Measurements from ENCODE around the gene MSANTD3.
"Not testable (repeated sequence)": the region's sequence is repeated elsewhere in the genome, so short reads cannot be mapped to it uniquely, and the experiment has no call there.

The MSANTD3 gene, protein sequence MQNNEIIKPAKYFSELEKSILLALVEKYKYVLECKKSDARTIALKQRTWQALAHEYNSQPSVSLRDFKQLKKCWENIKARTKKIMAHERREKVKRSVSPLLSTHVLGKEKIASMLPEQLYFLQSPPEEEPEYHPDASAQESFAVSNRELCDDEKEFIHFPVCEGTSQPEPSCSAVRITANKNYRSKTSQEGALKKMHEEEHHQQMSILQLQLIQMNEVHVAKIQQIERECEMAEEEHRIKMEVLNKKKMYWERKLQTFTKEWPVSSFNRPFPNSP

GRCh38 chr9:100426530-100427365 is at the start of gene MSANTD3:
Gene MSANTD3 (plus strand): TSS chr9:100427143. CDS start chr9:100441939, 14,796 bp downstream.
- intact Hi-C loops (cut with DNase I): loop anchor here (1.0 kb wide), 1 partner anchor 169 kb away; no protein-coding TSS in a partner anchor
- peak; percentile 23 to 94 (median 46) for DNase-seq

DNA sequence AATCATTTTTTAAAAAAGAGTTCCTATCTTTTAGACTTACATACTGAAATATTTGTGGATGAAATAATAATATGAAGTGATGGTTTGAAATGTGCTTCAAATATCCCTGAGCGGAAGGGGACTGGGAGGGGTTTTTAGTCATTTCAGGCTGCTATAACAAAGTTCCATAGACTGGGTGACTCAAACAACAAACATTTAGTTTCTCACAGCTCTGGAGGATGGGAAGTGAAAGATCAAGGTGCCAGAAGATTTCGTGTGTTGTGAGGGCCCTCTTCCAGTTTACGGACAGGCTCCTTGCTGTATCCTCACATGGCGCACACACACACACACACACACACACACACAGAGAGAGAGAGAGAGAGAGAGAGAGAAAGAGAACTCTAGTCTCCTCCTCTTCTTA is 47.1 kb upstream of the MSANTD3 start:
- no peak for DNase-seq
- intact Hi-C loops (cut with DNase I): no loop called here

DNA sequence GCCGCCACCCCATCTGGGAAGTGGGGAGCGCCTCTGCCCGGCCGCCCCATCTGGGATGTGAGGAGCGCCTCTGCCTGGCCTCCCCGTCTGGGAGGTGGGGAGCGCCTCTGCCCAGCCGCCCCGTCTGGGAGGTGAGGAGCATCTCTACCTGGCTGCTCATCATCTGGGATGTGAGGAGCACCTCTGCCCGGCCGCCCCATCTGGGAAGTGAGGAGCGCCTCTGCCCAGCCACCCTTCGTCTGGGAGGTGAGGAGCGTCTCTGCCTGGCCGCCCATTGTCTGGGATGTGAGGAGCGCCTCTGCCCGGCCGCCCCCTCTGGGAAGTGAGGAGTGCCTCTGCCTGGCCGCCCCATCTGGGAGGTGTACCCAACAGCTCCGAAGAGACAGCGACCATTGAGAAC is 34.0 kb upstream of the MSANTD3 start:
- intact Hi-C loops (cut with DNase I): not testable (repeated sequence)
- DNase-seq: peak in 2 of 10 donors; percentile 60 to 82

GRCh38 chr9:100394032-100394695 is 32.8 kb upstream of the MSANTD3 start:
- intact Hi-C loops (cut with DNase I): no loop called here
- no peak for DNase-seq

DNA sequence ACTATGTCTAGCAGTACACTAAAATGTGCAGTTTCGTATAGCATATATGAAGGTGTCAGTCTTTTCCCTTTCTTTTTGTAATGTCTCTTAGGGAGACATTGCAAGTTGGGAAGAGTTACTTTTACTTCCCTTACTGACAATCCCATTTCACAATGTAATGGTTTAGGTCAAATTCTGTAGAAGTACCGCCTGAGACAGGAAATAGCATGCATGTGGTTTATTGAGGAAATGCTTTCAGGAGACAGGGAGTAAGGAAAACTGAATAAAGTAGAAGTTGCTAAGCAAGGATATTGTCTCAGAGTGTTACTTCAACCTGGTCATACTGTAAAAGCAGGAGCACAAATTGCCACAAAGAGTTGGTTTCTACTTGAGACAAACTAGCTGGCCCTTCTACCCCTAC is 32.1 kb upstream of the MSANTD3 start:
- intact Hi-C loops (cut with DNase I): no loop called here
- no peak for DNase-seq

- no peak for DNase-seq
- intact Hi-C loops (cut with DNase I): no loop called here
Observed at GRCh38 chr9:100396769-100397168, 30.2 kb upstream of the MSANTD3 start.

- intact Hi-C loops (cut with DNase I): no loop called here
- DNase-seq: no peak
Observed at GRCh38 chr9:100397529-100398266, 29.2 kb upstream of the MSANTD3 start.

- no peak for DNase-seq
- intact Hi-C loops (cut with DNase I): no loop called here
Observed at GRCh38 chr9:100401042-100401441, 25.9 kb upstream of the MSANTD3 start.

DNA sequence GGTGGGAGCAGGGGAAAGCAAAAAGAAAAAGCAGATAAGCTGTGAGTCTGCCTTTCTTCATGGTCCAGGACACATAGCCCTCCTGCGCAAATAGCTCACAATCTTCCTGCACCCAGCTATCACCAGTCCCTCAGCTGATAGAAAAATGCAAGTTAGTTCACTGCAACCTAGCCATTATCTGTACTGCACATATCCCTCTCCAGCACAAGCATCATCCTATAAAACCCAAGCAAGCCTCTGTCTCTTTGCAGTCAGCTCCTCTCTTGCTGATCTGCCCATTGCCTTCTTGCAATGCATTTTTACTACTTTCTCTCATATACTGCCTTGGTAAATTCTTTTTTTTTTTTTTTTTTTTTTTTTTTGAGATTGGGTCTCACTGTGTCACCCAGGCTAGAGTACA is 20.0 kb upstream of the MSANTD3 start:
- intact Hi-C loops (cut with DNase I): no loop called here
- no peak for DNase-seq

DNA sequence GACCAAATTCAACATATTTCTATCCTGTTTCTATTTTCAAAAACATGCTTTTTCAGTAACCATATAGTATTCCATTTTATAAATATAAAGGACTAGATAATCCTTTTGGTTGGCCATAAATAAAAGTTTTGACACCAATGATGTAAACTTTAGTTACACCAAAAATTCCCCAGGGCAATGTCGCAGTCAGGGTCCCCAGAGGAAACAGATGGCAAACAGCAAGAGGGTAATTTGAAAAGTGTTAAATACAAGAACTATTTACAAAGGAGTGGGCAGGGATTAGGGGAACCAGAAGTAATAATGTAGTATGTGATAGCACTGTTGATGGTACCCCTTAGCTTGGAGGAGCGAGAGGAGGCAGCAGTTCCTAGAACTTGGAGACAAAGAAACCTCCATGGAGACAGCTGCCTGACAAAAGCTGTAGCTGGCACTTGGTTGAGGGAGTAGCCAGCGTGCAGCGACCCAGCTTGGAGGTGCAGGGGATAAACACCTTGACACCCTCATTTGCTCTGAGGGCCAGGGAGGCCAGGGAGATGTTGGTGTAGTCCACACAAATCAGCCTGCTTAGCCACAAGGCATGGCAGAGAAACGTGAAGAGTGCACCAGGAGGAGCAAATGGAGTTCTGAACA is 18.3 kb upstream of the MSANTD3 start:
- intact Hi-C loops (cut with DNase I): no loop called here
- no peak for DNase-seq

- intact Hi-C loops (cut with DNase I): no loop called here
- DNase-seq: no peak
Observed at GRCh38 chr9:100409176-100409556, 17.8 kb upstream of the MSANTD3 start.

GRCh38 chr9:100411472-100412283 is 15.3 kb upstream of the MSANTD3 start:
- intact Hi-C loops (cut with DNase I): loop anchor here (5.0 kb wide), 1 partner anchor 59 kb away; the partner anchor contains the start of gene TEX10

DNA sequence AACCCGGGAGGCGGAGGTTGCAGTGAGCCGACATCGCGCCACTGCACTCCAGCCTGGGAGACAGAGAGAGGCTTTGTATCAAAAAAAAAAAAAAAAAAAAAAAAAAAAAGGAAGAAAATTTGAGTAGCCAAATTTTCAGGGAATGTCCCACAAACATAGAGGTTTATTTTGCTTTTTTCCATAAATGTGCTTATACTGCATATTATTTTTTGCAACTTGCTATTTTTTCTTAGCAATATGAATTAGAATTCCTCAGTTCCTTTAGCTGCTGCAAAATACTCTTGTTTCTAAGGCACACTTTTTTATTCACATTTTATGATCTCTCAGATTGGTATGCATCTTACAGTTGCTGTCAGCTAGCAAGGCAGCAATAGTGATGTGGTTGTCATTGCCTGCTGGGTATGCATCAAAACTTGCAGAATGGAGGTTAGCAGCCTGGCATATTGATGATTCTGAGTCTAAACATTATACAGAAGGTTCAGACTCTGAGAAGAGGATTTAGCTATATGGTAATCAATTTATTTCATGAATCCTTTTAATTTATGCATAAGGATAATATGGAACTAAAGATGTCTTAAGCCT is 13.0 kb upstream of the MSANTD3 start:
- intact Hi-C loops (cut with DNase I): loop anchor here (5.0 kb wide), 1 partner anchor 62 kb away; the partner anchor contains the start of gene TEX10
- DNase-seq: no peak

More at GRCh38 chr9:100411472-100412283, 15.3 kb upstream of the MSANTD3 start:
- peak; percentile 86 to 99 (median 91) for DNase-seq

DNA sequence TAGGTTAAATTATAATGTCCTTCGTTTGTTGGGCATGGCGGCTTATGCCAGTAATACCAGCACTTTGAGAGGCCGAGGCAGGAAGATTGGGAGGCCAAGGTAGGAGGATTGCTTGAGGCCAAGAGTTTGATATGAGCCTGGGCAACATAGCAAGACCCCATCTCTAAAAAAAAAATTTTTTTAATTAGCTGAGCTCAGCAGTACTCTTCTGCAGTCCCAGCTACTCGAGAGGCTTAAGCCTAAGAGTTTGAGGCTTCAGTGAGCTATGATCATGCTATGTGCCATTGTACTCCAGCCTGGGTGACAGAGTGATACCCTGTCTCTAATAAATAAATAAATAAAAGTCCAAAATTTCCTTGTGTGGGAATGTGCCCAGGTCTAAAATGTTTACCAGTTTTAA is 9.1 kb upstream of the MSANTD3 start:
- intact Hi-C loops (cut with DNase I): no loop called here
- no peak for DNase-seq

DNA sequence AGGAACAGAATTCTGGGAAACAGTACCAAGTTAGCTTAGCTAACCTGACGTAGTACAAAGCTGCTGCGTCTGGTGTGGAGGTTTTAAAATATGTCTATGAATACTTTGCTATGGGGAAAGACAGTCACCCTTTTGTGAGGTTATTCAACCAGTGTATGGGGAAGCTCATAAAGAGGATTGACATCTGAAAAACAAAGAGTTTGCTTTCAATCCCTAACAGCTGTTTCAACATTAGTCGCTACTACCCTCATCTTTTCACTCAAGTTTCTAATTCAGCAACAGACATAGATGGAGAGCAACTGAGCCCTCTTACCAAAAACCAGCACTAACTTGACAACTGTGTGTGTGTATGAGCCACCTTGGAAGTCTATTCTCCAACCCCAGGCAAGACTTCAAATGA is 7.8 kb upstream of the MSANTD3 start:
- intact Hi-C loops (cut with DNase I): no loop called here
- no peak for DNase-seq

- DNase-seq; intact Hi-C loops (cut with DNase I): not testable (repeated sequence)
Observed at GRCh38 chr9:100421116-100421515, 5.8 kb upstream of the MSANTD3 start.

DNA sequence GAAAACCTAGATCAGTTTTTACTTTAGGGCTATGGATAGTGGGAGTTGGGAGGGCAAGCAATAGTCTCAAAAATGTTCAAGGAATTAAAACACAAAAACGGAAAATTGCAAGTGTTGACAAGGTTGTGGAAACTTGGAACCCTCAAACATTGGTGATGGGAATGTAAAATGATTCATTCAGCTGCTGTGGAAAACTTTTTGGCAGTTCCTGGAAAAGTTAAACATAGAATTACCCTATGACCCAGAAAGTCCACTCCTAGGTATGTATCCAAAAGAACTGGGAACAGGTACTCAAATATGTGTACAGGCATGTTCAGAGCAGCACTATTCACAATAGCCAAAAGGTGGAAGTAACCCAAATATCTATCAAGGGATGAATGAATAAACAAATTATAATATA is 1.2 kb upstream of the MSANTD3 start:
- DNase-seq: no peak
- intact Hi-C loops (cut with DNase I): no loop called here

GRCh38 chr9:100426189-100426529 is 784 bp upstream of the MSANTD3 start:
- intact Hi-C loops (cut with DNase I): no loop called here
- DNase-seq: no peak
